GM12892 (cell line): ENCODE measurements around the gene MIB1. TPM values are rescaled to one million over a fixed set of nuclear protein-coding genes. Genes with fewer than 3 reads are reported as not detected.
"Not testable (repeated sequence)": the region's sequence is repeated elsewhere in the genome, so short reads cannot be mapped to it uniquely, and the experiment has no call there.

Experiments used
- DNase-seq: peaks from one replicate; pipeline ENCODE4 v3.0.0; 2011; ENCODE audit not compliant: insufficient read length
- FAIRE-seq: peaks from 2 replicates; lab custom pipeline; 2011; peaks lifted over from hg19 to GRCh38; lab: Jason Lieb, UNC
- POLR2A ChIP-seq: IDR thresholded peaks from 2 replicates; pipeline ENCODE4 v1.6.1; 2011; ENCODE audit warnings: low read depth, low read length, control low read depth
- POLR2AphosphoS5 ChIP-seq: IDR thresholded peaks from 2 replicates; pipeline ENCODE4 v1.6.1; 2011; ENCODE audit warnings: low read depth, low read length, control low read depth
- TAF1 ChIP-seq: IDR thresholded peaks from 2 replicates; pipeline ENCODE4 v1.6.1; 2011; ENCODE audit warnings: low read depth, mild to moderate bottlenecking, control low read depth, low read length, borderline replicate concordance
- polyA plus RNA-seq: library from polyadenylated mRNA; unstranded; fragments of >200 nt; gene quantifications from one replicate; pipeline ENCODE4 v1.2.1, GENCODE V29; 2012; ENCODE audit warnings: missing spikeins, inconsistent platforms; ENCODE audit not compliant: missing spikeins

The MIB1 gene
- polyA plus RNA-seq: 11.4 TPM

DNA sequence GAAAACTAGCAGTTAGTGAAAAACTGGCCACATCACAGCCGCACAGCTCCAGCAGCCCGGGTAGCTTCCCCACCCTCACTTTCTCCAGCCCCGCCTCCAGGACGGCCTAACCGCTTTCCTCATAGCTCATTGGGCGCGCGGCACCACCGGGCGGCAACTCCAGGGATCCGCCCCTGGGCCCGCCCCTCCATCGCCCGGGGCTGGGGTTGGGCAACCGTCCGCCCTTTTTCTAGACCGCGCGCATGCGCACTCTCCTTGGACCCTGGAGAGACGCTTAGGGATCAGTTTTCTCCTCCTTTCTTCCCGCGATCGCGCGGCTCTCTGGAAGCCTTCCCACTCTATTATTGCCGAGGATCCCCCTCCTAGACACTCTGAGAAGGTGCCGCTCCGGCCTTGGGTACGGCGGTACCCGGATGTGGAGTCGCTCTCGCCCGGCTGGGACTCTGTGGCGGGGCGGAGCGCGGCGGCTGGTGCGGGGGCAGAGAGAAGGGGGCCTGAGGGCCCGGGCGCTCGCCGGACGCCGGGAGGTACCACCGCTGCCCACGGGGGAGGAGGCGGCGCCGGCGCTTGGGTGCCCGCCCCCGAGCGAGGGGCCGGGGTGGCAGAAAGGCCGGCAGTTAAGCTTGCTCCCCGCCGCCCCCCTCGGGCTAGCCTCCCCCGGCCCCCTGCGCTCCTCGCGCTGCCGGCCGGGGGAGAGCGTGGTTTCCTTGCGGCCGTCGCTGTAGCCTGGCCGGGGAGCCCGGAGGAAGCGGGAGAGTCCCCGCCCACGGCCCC, at the start of gene MIB1:
Gene MIB1, plus strand, starts transcription at position 255 of the 774 bp plus-strand sequence. CDS start 792 bp downstream, outside the sequence.
- TF ChIP-seq POLR2AphosphoS5 (peak; percentile 50; the same call in 1 of the 2 replicates), POLR2A (0 out of 2 replicates have a peak, but pooled peaks have one; percentile 44), TAF1 (0 out of 2 replicates have a peak, but pooled peaks have one; percentile 10)
- DNase-seq (peak; percentile 79), FAIRE-seq (peak; percentile 98)

- TF ChIP-seq TAF1: no peak
- TF ChIP-seq POLR2AphosphoS5: no peak
- TF ChIP-seq POLR2A: no peak
- FAIRE-seq (no peak), DNase-seq (no peak)
These were observed 47.3 kb upstream of the MIB1 start for GRCh38 chr18:21693322-21693721.

GRCh38 chr18:21700528-21701075, 40.0 kb upstream of the MIB1 start:
- DNase-seq: no peak
- FAIRE-seq: no peak
- TF ChIP-seq POLR2A (no peak), TAF1 (no peak), POLR2AphosphoS5 (no peak)

- FAIRE-seq (no peak), DNase-seq (no peak)
- TF ChIP-seq TAF1: no peak
These were observed 39.0 kb upstream of the MIB1 start for GRCh38 chr18:21701621-21702020.

GRCh38 chr18:21702602-21703001, 38.0 kb upstream of the MIB1 start:
- no peak for DNase-seq
- no peak for TF ChIP-seq POLR2AphosphoS5
- no peak for TF ChIP-seq POLR2A
- no peak for TF ChIP-seq TAF1
- no peak for FAIRE-seq

- peak; percentile 25 for DNase-seq
- peak; percentile 71 for FAIRE-seq
- TF ChIP-seq POLR2A (no peak), TAF1 (no peak), POLR2AphosphoS5 (no peak)
These were observed 37.3 kb upstream of the MIB1 start for GRCh38 chr18:21703241-21703820.

GRCh38 chr18:21704603-21705364, 35.8 kb upstream of the MIB1 start, which contains the start of gene ABHD3:
ABHD3 (minus strand) TSS chr18:21704774; CDS start chr18:21704665, 109 bp downstream.
- TF ChIP-seq POLR2A: peak; percentile 91; the same call in 1 of the 2 replicates
- peak; percentile 82 for TF ChIP-seq POLR2AphosphoS5
- peak; percentile 79 for TF ChIP-seq TAF1
- peak; percentile 97 for FAIRE-seq
- peak; percentile 83 for DNase-seq

- FAIRE-seq: no peak
- no peak for DNase-seq
- TF ChIP-seq TAF1: no peak
- no peak for TF ChIP-seq POLR2A
- no peak for TF ChIP-seq POLR2AphosphoS5
These were observed 34.2 kb upstream of the MIB1 start for GRCh38 chr18:21706386-21706865.

GRCh38 chr18:21707130-21707529, 33.5 kb upstream of the MIB1 start:
- not testable (repeated sequence) for DNase-seq, FAIRE-seq

DNA sequence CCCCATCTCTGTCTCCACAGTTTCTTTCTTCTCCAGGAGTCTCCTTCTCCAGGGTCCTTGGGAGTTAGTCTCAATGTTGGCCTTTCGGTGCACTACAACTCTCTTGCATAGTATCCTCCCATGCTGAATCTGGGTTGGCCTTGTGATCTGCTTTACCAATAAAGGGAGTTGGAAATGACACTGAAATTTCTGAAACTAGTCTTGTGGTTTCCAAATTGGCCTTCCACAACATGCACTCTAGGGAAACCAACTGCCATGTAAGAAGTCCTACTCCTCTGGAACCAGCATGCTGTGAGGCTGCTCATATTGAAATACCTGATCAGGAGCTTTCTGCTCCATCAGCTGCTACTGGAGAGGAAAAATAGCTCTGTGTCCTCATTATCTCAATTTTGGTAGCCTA, 26.1 kb upstream of the MIB1 start:
- TF ChIP-seq TAF1 (no peak), POLR2A (no peak)
- FAIRE-seq: no peak
- no peak for DNase-seq

- TF ChIP-seq POLR2AphosphoS5 (no peak), TAF1 (no peak), POLR2A (no peak)
- DNase-seq (no peak), FAIRE-seq (no peak)
These were observed 17.9 kb upstream of the MIB1 start for GRCh38 chr18:21722687-21723086.
